HG03469 (cell line): ENCODE measurements around the gene CBY3.
A peak's percentile ranks its signal among the peaks of the same experiment; 100 is the strongest.
"Not testable (repeated sequence)": the region's sequence is repeated elsewhere in the genome, so short reads cannot be mapped to it uniquely, and the experiment has no call there.

Source experiments
- ATAC-seq: cut with Tn5 transposase; IDR thresholded peaks from one replicate; pipeline ENCODE4 v1.9.1; 2021; ENCODE audit warnings: mild to moderate bottlenecking, moderate library complexity, moderate number of reproducible peaks; ENCODE audit not compliant: unreplicated experiment

CBY3 gene

DNA sequence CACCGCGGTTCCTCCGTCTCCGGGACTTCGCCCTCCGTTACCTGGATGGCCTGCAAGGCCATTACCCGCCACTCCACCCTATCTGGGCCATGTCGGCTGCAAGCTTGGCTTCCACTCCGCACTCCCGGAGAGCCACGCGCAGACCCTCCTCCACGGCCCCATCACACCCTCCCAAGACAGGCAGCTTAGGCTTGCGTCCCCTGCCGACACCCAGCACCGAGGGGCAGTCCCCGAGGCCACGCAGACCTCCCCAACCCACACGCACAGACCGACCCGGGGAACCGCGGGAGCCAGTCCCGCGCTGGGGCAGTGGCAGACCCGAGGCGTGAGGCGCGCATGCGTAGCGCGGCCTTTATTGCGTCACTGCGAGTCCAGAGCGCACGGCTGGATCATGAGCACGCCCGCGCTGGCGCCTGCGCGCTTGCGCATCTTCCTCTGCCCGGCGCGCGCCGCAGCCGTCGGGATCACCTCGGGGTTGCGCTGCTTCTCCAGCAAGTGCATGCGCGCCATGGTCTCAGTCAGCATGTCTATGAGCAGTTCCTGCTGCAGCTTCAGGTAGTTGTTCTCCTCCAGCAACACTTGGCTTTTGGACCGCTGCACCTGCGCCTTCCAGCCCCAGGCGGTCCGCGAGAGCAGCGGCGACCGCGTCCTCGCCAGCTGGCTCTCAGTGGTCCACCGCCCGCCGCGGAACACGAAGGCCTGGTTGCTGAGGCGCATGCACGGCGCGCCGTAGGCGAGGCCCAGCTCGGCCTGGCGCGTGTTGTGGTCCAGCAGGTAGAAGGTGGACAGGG lies 2.4 kb downstream of the CBY3 start:
- peak; percentile 76 for ATAC-seq

DNA sequence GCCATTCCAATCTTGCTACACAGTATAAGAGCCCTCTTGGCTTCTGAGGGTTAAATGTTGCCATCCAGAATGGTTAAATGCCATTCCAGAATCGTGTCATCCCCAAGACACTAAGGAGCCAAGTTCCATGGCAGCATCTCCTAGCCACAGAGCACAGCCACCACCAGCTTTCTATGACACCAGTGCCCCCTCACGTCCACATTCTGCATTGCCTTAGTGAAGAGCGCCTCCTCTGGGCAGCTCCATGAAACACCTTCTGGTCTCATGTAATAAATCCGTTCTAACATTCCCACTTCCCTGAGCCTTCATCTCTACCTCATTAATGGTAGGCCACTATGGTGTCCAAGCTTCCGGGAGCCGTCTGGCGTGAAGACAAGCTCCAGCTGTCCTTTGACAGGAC lies 12.4 kb downstream of the CBY3 start:
- no peak for ATAC-seq

DNA sequence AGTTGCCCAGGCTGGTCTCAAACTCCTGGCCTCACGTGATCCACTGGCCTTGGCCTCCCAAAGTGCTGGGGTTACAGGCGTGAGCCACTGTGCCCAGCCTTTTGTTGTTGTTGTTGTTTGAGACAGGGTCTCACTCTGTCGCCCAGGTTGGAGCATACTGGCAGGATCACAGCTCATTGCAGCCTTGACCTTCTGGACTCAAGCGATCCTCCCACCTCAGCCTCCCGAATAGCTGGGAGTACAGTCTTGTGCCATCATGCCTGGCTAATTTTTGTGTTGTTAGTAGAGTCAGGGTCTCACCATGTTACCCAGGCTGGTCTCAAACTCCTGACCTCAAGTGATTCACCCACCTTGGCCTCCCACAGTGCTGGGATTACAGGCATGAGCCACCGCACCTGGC lies 19.2 kb downstream of the CBY3 start:
- ATAC-seq = not testable (repeated sequence)

DNA sequence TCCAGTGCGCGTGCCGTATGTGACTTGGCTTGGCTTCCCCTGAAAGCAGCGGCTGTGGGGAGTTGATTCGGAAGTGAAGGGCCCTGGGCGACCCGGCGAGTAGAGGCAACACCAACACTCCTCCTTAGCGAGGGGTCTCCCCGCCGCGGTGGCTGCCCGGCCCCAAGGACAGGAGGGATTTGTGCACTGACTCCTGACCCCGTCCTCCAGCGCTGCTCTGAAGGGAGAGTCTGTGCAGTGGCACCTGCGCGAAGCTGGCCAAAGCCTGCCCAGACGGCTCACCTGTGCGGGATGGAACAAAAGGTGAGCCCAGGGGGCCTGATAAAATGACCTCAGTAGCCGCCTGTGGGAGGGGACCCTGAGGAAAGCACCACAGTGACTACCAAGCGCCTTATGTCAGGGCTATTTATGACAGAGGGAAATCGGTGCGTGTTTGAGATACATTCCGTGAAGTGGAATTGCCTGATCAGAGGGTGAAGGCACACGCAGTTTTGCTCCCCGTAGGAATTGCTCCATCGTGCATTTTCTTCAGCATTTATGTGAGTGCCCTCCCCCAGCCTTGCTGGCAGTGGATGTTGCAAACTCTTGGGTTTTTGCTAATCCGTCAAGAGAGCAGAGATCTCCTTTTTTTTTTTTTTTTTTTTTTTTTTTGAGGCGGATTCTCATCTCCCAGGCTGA lies 22.5 kb downstream of the CBY3 start:
- ATAC-seq = not testable (repeated sequence)

DNA sequence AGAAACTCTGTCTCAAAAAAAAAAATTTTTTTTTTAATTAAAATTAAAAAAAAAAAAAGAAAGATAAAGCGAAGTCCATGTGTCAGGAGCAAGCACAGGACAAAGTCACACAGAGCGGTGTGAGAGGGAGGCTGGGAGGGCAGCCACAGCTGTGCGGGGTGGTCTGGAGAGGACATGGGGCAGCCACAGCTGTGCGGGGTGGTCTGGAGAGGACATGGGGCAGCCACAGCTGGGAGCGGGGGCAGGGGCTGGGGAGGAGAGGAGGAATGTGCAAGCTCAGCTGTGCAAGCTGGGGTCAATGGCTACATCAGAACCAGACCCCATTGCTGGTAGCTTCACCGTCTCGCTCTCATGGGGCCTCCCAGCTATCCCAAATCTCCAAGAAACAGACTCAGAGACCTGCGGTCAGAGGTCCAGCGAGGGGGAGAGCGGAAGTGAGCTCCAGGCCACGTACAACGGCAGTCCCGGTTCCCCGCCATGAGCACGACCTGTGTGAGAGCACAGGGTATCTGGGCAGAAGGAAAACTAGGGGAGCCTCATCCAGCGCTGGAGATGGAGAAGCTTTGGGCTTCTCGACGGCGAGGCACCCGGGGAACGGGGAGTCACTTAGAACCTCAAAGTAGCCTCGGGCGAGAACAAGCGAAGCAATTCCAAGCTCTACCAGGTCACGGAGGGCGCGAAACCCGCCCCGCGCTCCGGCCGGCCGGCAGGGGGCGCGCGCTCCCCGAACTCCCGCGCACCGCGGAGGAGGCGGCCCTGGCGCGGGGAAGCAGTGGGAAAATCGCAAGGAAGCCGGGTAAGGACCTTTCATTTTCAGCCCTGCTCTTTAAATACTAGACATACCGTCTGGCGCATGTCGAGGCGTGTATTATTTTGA lies 23.3 kb downstream of the CBY3 start:
- not testable (repeated sequence) for ATAC-seq

DNA sequence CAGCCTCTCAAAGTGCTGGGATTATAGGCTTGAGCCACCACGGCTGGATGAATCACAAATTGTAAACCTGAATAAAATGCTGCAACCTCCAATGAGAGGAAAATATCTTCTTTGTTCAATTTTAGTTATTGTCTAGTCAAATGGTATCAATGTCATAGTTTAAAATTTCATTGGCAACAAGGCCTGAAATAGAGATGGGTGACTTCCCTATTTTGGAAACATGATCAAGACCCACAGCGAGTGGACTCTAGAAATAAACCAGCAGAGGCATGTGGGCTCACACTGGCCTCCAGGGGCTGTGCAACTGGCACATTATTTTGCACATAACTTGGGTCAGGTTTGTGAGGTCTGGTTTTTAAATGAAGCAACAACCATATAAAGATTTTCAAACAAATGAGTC lies 27.7 kb downstream of the CBY3 start:
- ATAC-seq = not testable (repeated sequence)

DNA sequence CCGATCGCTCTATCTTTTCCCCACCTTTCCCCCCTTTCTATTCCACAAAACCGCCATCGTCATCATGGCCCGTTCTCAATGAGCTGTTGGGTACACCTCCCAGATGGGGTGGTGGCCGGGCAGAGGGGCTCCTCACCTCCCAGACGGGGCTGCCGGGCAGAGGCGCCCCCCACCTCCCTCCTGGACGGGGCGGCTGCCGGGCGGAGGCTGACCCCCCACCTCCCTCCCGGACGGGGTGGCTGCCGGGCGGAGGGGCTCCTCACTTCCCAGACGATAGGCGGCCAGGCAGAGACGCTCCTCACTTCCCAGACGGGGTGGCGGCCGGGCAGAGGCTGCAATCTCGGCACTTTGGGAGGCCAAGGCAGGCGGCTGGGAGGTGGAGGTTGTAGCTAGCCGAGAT lies 30.6 kb downstream of the CBY3 start:
- not testable (repeated sequence) for ATAC-seq

DNA sequence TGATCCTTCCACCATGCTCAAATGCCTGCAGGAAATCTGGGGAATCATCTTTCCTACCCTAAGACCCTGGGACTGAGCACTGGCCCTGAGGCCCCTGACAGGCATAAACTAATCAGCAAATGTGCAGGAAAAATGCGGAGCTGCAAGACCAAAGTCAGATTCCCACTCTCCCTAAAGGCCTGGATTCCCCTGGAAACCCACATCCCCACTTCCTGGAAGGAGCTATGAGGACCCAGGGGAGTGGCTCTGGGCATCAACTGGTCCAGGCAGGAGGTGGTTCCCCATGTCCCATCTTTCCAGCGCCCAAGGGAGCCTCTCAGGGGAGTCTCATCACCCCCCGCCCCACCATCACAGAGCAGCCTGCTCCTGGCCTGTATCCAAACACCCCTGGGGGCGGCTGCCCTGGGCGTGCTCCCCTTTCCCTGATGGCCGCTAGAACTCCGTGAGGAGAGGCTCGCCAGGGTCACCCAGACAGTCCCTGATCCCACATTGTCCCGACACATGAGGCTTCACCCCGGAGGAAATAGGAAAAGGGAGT lies 31.6 kb downstream of the CBY3 start:
- ATAC-seq = not testable (repeated sequence)

DNA sequence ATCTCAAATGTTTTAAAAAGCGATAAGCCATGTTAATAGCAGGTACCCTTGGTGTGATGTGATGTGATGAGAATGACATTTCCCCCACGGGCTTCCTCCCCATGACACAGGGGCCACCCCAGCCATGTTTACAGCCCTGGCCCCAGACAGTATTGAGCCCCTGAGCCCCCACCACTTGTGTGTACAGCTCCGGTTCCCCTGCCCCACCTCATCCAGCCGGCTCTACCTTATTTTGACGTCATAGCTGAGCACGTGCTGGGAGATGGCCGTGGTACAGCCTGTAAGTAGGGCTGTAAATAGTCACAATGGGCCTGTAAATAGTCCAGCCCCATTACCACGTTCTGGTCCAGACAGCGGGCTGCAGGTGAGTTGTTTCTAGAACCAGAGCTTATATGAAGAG lies 32.4 kb downstream of the CBY3 start:
- no peak for ATAC-seq

DNA sequence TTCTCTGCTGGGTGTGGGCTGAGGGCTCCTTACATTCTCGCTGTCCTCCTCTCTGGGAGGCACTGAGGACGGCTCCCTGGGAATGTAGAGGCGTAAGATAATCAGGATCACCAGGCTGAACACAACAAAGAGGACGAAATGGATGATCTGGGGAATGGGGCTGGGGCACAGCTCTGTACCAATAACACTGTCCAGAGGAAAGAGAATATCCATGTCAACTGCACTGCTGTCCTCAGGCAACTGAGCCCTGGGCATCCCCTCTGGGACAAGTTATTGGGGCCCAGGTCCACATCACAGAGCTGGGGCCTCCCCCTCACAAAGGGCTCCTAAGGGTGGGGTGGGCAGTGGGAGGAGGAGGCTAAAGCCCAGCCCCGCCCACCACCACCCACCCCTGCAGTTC lies 36.1 kb downstream of the CBY3 start:
- not testable (repeated sequence) for ATAC-seq

DNA sequence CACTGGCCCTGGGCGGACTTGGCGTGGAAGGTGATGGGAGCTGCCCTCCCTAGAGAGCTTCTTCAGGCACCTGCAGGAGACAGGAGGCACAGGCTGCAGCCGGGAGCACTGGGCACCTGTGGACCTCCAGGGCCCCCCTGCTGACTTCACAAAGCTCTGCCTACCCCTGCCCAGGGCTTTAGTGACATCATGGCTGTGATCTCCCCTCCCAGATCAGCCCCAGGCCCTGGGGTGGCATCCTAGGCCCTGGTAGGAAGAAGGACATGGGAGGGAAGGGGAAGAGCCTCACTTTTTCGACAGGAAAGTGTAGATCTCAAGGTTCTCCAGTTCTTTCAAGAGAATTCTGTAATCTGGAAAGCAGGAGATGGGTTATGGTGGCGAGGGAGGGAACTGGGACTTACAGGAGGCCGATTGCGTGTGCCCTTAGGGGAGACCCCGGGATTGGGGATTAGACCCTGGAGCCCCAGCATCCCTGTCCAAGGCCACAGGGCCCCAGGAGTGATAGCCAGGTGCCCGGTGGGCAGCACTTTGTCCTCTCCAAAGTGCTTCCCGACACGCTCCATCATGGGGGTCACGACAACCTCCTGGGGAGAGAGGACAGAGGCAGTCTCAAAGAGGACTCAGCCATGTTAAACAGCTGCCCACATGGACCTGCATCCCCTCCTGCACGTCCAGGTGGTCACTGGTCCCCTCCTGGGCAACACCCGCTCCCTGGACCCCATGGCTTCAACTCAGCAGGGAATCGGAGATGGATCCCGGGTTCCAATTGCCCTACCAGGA lies 37.5 kb downstream of the CBY3 start:
- ATAC-seq = not testable (repeated sequence)

DNA sequence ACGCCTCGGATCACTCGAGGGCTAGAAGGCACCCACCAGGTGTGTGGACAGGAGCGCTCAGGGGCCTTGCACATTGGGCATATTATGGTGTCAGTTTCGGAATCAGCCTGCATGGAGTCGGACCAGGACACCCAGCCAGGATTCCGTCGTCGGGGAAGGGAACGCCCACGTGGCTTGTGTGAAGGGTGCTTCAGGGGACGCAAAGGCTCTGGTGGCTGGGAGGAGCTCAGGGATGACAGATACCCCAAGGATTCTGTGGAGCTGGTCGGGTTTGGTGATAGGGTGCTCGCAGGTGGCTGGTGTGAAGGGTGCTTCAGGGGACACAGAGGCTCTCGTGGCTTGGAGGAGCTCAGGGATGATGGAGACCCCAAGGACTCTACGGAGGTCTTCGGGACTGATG lies 38.2 kb downstream of the CBY3 start:
- not testable (repeated sequence) for ATAC-seq

DNA sequence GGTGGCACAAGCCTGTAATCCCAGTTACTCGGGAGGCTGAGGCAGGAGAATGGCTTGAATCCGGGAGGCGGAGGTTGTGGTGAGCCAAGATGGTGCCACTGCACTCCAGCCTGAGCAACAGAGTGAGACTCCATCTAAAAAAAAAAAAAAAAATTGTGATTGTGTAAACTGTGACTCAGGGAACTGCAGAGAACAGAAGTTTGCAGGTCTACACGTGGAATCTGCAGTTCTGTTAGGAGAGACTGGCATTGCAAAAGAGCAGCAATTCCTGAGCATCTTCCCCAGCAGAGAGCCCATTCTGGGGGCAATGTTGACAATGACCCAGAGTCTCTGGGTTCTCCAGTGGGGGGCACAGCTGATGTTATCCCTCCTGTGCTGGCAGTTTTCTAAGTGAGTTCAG lies 39.1 kb downstream of the CBY3 start:
- not testable (repeated sequence) for ATAC-seq

DNA sequence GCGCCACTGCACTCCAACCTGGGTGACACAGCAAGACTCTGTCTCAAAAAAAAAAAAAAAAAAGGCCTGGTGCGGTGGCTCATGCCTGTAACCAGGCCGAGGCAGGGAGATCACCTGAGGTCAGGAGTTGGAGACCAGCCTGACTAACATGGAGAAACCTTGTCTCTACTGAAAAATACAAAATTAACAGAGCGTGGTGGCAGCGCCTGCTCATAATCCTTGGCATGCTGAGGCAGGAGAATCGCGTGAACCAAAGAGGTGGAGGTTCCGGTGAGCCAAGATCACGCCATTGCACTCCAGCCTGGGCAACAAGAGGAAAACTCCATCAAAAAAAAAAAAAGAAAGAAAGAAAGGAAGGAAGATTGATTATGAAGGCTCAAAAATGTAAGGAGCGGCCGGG lies 41.5 kb downstream of the CBY3 start:
- ATAC-seq = not testable (repeated sequence)

DNA sequence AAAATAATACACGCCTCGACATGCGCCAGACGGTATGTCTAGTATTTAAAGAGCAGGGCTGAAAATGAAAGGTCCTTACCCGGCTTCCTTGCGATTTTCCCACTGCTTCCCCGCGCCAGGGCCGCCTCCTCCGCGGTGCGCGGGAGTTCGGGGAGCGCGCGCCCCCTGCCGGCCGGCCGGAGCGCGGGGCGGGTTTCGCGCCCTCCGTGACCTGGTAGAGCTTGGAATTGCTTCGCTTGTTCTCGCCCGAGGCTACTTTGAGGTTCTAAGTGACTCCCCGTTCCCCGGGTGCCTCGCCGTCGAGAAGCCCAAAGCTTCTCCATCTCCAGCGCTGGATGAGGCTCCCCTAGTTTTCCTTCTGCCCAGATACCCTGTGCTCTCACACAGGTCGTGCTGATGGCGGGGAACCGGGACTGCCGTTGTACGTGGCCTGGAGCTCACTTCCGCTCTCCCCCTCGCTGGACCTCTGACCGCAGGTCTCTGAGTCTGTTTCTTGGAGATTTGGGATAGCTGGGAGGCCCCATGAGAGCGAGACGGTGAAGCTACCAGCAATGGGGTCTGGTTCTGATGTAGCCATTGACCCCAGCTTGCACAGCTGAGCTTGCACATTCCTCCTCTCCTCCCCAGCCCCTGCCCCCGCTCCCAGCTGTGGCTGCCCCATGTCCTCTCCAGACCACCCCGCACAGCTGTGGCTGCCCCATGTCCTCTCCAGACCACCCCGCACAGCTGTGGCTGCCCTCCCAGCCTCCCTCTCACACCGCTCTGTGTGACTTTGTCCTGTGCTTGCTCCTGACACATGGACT lies 46.3 kb downstream of the CBY3 start:
- ATAC-seq = peak; percentile 82

DNA sequence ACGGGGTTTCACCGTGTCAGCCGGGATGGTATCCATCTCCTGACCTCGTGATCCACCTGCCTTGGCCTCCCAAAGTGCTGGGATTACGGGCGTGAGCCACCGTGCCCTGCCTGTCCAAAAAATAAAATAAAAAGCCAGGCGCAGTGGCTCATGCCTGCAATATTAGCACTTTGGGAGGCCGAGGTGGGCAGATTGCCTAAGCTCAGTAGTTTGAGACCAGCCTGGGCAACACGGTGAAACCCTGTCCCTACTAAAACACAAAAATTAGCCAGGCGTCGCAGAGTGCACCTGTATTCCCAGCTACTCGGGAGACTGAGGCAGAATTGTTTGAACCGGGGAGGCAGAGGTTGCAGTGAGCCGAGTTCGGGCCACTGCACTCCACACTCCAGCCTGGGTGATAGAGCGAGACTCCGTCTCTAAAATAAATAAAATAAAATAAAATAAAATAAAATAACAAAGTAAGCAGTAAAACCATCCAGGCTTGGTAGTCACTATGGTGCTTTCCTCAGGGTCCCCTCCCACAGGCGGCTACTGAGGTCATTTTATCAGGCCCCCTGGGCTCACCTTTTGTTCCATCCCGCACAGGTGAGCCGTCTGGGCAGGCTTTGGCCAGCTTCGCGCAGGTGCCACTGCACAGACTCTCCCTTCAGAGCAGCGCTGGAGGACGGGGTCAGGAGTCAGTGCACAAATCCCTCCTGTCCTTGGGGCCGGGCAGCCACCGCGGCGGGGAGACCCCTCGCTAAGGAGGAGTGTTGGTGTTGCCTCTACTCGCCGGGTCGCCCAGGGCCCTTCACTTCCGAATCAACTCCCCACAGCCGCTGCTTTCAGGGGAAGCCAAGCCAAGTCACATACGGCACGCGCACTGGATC lies 47.1 kb downstream of the CBY3 start:
- peak; percentile 20 for ATAC-seq
